GM19463 (cell line): ENCODE data around the gene SAMD4A.

Experiments used
- ATAC-seq: cut with Tn5 transposase; IDR thresholded peaks from one replicate; pipeline ENCODE4 v1.9.1; 2021; ENCODE audit warnings: mild to moderate bottlenecking, moderate library complexity; ENCODE audit not compliant: unreplicated experiment

The SAMD4A gene

DNA sequence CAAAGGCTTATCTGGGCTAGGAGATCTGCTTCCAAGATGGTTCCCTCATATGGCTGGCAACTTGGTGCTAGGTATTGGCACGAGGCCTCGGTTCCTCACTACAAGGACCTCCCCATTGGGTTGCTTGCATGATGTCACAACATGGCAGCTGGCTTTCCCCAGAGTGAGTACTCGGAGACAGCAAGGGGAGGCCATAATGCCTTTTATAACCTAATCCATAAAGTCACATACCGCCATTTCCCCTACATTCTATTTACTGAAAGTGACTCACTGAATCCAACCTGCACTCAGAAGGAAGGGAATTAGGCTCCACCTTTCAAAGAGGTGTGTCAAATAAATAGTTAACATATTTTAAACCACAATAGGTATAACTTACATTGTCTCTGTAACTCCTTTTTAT, 130.9 kb downstream of the SAMD4A start:
- ATAC-seq: no peak

GRCh38 chr14:54698501-54698900, 131.6 kb downstream of the SAMD4A start:
- no peak for ATAC-seq

GRCh38 chr14:54698966-54699530, 132.1 kb downstream of the SAMD4A start:
- ATAC-seq: no peak

GRCh38 chr14:54699735-54700134, 132.8 kb downstream of the SAMD4A start:
- no peak for ATAC-seq

DNA sequence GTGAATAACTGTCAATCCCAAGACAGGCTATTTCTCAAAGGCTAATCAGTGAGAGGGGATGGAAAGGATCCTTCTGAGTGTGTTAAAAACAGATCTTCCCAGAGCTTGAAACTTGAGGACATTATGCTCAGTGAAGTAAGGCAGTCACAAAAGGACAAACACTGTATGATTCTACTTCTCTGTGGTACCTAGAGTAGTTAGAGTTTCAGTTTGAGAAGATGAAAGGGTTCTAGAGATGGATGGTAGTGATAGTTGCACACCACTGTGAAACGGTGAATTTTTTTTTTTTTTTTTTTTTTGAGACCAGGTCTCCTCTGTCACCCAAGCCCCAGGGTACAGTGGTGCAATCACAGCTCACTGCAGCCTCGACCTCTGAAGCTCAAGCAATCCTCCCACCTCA, 133.8 kb downstream of the SAMD4A start:
- no peak for ATAC-seq

GRCh38 chr14:54702014-54702491, 135.1 kb downstream of the SAMD4A start:
- ATAC-seq: no peak

- no peak for ATAC-seq
These were observed 135.6 kb downstream of the SAMD4A start for GRCh38 chr14:54702492-54702891.

- ATAC-seq: no peak
These were observed 136.2 kb downstream of the SAMD4A start for GRCh38 chr14:54703082-54703481.

DNA sequence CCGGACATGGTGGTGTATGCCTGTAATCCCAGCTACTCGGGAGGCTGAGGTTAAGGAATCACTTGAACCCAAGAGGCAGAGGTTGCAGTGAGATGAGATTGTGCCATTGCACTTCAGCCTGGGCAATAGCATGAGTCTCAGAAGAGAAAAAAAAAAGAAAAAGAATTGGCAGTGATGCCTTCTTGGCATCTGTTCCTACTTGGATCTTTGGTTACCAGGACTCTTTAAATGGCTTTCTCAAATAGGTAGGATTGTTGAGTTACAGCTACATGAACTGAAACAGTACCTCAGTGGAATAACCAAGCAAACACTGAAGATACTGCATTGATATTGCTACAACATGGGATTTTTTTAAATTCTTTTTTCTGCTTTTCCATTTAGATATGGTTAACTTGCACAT, 136.8 kb downstream of the SAMD4A start:
- no peak for ATAC-seq

GRCh38 chr14:54704768-54705167, 137.8 kb downstream of the SAMD4A start:
- no peak for ATAC-seq

GRCh38 chr14:54706769-54707168, 139.8 kb downstream of the SAMD4A start:
- ATAC-seq: no peak

DNA sequence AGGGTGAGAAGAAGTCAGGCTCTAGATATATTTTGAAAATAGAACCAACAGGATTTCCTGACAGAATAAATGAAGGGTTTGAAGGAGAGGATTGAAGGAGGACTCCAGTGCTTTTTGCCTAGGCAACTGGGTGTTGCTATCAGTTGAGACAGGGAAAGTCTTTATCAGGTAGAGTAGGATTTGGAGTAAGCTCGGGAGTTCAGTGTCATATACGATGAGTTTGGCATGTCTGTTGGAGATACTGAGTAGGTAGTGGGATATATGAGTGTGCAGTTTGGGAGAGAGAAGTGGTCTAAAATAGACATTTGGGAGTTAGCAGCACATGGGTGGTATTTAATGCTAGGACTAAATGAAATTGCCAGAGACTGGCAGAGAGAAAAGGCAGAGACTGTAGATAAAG, 141.2 kb downstream of the SAMD4A start:
- no peak for ATAC-seq

DNA sequence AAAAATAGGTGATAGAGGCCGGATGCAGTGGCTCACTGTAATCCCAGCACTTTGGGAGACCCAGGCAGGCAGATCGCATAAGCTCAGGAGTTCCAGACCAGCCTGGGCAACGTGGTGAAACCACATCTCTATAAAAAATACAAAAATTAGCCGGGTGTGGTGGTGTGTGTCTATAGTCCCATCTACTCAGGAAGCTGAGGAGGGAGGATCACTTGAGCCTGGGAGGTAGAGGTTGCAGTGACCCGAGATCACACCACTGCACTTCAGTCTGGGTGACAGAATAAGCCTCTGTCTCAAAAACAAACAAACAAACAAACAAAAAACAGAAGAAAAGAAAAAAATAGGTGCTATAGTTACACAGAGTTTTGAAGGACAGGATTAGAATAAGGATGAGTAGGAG, 142.1 kb downstream of the SAMD4A start:
- no peak for ATAC-seq

DNA sequence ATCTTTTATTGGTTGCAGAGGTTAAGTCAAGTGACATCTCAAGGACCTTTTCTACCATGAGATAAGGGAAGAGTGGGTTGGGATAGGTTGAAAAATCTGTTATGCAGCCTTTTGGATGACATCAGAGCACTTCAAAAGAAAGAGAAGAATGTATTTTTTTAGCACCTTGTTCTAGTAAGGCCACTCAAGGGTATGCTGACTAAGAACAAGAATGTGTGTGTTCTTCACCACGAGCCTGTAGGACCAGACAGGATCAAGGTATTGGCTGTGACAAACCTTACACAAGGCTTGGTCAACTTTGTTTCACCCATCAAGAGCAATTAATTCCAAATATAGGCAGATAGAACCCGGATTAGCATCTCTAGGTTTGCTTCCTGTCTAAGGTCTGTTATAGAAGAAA, 142.5 kb downstream of the SAMD4A start:
- ATAC-seq: peak; percentile 96

- no peak for ATAC-seq
These were observed 142.9 kb downstream of the SAMD4A start for GRCh38 chr14:54709867-54710266.

DNA sequence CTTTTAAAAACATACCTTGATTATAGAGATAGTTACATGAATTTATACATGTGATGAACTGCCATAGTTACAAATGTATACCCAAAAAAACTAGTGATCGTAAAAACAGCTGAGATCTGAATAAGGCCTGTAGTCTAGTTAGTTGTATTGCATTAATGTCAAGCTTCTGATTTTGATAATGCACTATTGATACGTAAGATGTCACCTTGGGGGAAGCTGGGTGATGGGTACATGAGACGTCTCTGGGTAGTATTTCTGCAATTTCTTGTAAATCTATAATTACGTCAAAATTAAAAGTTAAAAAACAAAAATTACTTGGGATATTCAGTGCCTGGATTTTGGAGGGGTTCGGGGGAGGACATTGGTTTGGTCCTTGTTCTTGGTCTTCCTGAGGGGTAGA, 144.4 kb downstream of the SAMD4A start:
- ATAC-seq: no peak

DNA sequence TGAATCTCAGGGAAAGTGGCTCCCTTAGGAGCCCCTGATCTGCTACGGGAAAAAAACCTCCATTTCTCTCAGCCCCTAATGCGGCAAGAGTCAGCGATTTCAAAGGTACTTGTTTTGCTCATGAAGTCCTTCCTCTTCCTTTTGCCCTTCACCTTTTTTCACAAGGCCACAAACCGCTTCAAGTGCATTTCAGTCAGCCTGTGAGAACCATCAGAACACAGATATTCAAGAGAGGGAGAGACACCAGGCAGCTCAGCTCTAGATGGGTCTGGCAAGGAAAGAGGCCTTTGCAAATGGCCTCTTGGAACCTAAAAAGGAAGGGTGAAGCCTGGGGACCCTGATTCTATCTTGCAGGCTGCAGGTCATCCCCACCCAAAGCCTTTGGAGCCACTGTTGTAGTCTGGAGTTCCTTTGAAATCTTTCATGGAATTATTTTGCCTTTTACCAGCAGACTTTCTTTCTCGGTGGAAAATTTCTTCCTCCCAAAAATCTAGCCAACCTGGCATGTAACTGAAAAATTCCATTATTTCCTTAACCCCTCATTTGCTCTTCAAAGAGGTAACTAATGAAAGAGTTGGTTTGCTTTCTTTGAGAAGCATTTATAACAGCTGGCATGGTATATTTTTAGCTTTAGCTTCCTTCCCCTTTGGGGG, 145.0 kb downstream of the SAMD4A start:
- ATAC-seq: no peak

DNA sequence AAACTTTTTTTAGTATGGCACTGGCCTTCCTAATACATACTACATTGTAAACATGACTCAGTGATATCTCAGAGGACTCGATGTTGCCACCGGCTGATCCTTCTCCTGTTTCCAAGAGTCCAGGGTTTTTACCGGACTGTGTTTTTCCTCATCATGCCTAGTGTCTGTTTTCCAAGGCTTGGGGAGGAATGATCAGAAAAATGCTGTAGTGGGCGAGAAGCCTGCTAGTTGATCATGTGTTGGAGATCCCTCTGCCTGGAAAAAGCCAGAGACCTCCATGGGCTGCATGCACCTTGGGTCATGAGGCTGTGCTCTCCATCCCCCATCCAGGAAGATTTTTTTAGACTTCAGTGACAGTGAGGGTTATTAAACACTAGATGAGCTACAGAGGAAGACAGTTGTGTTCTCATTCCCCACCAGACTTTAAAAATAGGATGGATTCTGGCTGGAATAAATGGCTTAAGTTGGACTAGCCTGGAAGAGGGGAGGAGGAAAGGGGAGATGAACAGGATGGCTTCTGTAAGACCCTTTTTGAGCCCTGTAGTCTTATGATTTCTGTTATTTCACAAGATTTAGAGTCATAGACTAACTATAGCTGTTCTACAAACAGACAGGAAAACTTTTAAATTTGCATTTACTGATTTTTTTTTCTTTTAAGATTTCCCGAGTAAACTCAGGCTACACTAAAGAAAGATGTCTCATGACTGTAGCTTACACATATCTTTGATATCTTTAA, 145.7 kb downstream of the SAMD4A start:
- no peak for ATAC-seq

- ATAC-seq: no peak
These were observed 146.5 kb downstream of the SAMD4A start for GRCh38 chr14:54713379-54713778.

DNA sequence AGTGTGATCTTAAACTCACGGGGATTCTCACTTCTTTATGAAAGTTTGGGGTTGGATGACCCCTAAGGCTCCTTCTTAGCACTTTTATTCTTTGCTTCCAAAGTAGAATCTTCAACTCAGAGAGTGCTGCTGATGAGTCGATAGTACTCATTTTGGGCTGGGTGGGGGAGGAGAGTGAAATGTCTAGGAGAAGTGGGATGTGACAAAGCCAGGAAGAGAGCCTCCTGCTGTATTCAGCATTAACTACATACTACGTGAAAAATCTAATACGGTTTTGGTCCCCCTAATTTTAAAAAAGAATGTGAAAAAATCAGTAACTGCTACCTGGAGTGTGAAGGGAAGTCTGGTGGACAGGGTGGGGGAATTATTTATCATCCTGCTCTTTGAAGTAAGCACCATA, 148.3 kb downstream of the SAMD4A start:
- ATAC-seq: no peak

DNA sequence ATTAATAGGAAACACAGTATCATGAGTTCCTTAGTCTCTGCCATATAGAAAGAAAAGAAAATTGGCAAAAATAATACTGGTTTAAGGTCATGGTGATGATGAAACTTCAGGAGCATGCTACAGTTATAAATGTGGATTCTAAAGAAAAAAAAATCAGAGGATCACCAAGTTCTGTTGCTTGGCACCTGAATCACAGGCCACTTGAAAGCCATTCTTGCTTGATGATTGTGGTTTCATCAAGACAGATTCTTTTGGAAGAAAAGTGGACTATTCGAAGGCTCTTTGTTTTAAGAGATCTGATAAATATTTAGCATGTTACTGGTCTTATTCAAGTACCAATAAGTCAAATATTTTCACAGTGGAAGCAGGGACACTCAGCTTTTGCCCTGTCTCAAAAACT, 148.9 kb downstream of the SAMD4A start:
- ATAC-seq: no peak

- no peak for ATAC-seq
These were observed 149.9 kb downstream of the SAMD4A start for GRCh38 chr14:54716862-54717261.
